Colonic mucosa (tissue), 4 donors: ENCODE measurements around the gene CALM3. TPM values are rescaled to one million over a fixed set of nuclear protein-coding genes. Genes with fewer than 3 reads are reported as not detected.

ENCODE experiments used
- DNase-seq: peaks from one replicate; pipeline ENCODE4 v3.0.0-alpha.2; 2020
- H3K27ac ChIP-seq: fragments of 200-600 bp; one replicate; pipeline ENCODE4 v1.8.0; 2021
- H3K27me3 ChIP-seq: fragments of 200-600 bp; one replicate; pipeline ENCODE4 v1.8.0; 2021
- H3K36me3 ChIP-seq: fragments of 200-600 bp; one replicate; pipeline ENCODE4 v1.8.0; 2021
- H3K4me1 ChIP-seq: fragments of 200-600 bp; one replicate; pipeline ENCODE4 v1.8.0; 2021; ENCODE audit warnings: mild to moderate bottlenecking
- H3K4me3 ChIP-seq: fragments of 200-600 bp; one replicate; pipeline ENCODE4 v1.8.0; 2021
- H3K9ac ChIP-seq, 2 donors: one replicate each; pipeline ENCODE4 v1.7.0; 2013; ENCODE audit warnings: control low read depth in 2 of 2, low read depth in 2 of 2, low read length in 2 of 2
- H3K9me3 ChIP-seq: fragments of 200-600 bp; one replicate; pipeline ENCODE4 v1.8.0; 2021
- CTCF ChIP-seq: fragments of 200-600 bp; IDR thresholded peaks from one replicate; pipeline ENCODE4 v1.8.0; 2022; ENCODE audit warnings: antibody characterized with exemption, mild to moderate bottlenecking
- intact Hi-C: fragments of 100-400 bp; cut with DNase I; formaldehyde crosslinking; loops from one replicate; pipeline ENCODE4 v1.14.1; 2022
- total RNA-seq, 2 donors: library from RNA; stranded (reverse); fragmentation: NEBNext Ultra II Directional in 1 of 2; extraction: Animal tissue kit (Norgen Biotek cat#: 25700) in 1 of 2; gene quantifications; one replicate each; pipeline ENCODE4 v1.2.1, GENCODE V29; 2021
- donor health status: healthy.
- donor health status: DM: no; HTN: no; CAD: no.
- donor health status: DM: no; HTN: no; CAD: no.

Gene CALM3
- total RNA-seq, 2 donors from 2014 or later = 309 to 444 TPM

GRCh38 chr19:46611776-46612175 lies 10.6 kb downstream of the CALM3 start:
- Histone ChIP-seq H3K9ac (no peak overlapping the region), H3K27me3 (no peaks in the 10 kb centered on the region), H3K9me3 (no peaks in the 10 kb centered on the region), H3K4me1 (no peaks in the 10 kb centered on the region), H3K36me3 (peaks cover 15% of the 10 kb centered on the region), H3K4me3 (no peak overlapping the region), H3K27ac (no peak overlapping the region)
- intact Hi-C loops = no loop called here
- no peak for TF ChIP-seq CTCF
- no peak for DNase-seq

- no peak for DNase-seq
- Histone ChIP-seq H3K36me3 (peaks cover 2% of the 10 kb centered on the region), H3K27ac (no peak overlapping the region), H3K27me3 (no peaks in the 10 kb centered on the region), H3K9me3 (no peaks in the 10 kb centered on the region), H3K9ac (no peak overlapping the region), H3K4me1 (no peaks in the 10 kb centered on the region), H3K4me3 (no peak overlapping the region)
- TF ChIP-seq CTCF = no peak
- intact Hi-C loops = no loop called here
These were observed 12.4 kb downstream of the CALM3 start for GRCh38 chr19:46613525-46613924.

- no peak overlapping the region for H3K9ac ChIP-seq
- H3K4me3 ChIP-seq = no peak overlapping the region
- H3K27ac ChIP-seq = no peak overlapping the region
- TF ChIP-seq CTCF = peak; percentile 82
- no peaks in the 10 kb centered on the region for H3K36me3 ChIP-seq
- H3K9me3 ChIP-seq = no peaks in the 10 kb centered on the region
- intact Hi-C loops = loop anchor here (2.0 kb wide), 1 partner anchor 49 kb away; no protein-coding TSS in a partner anchor
- H3K27me3 ChIP-seq = no peaks in the 10 kb centered on the region
- DNase-seq = peak; percentile 85
- H3K4me1 ChIP-seq = no peaks in the 10 kb centered on the region
These were observed 13.1 kb downstream of the CALM3 start for GRCh38 chr19:46614114-46614722.

- no peak for TF ChIP-seq CTCF
These were observed 14.8 kb downstream of the CALM3 start for GRCh38 chr19:46615966-46616365.

GRCh38 chr19:46616631-46617322 lies 15.6 kb downstream of the CALM3 start:
- Histone ChIP-seq H3K27ac (no peak overlapping the region), H3K9ac (peak overlapping the region; percentile 26 to 30), H3K9me3 (no peaks in the 10 kb centered on the region), H3K4me3 (no peak overlapping the region), H3K27me3 (no peaks in the 10 kb centered on the region), H3K36me3 (no peaks in the 10 kb centered on the region), H3K4me1 (peaks cover 5% of the 10 kb centered on the region)
- intact Hi-C loops = no loop called here
- no peak for DNase-seq
- peak; percentile 46 for TF ChIP-seq CTCF

More at GRCh38 chr19:46615966-46616365, 14.8 kb downstream of the CALM3 start:
- Histone ChIP-seq H3K9me3 (no peaks in the 10 kb centered on the region), H3K36me3 (no peaks in the 10 kb centered on the region), H3K27me3 (no peaks in the 10 kb centered on the region), H3K4me1 (peaks cover 5% of the 10 kb centered on the region), H3K9ac (no peak overlapping the region), H3K27ac (no peak overlapping the region), H3K4me3 (no peak overlapping the region)
- intact Hi-C loops = loop anchor here (2.0 kb wide), 1 partner anchor 47 kb away; no protein-coding TSS in a partner anchor
- no peak for DNase-seq
